A549 (cell line): Measurements from ENCODE around the gene FAM78A. TPM values are rescaled to one million over a fixed set of nuclear protein-coding genes. Genes with fewer than 3 reads are reported as not detected.

Experiments used
- ATAC-seq, 2 experiments: fragments of 200-7000 bp in 1 of 2; fragments of >200 bp in 1 of 2; cut with Nextera tagmentation in 1 of 2; cut with Tn5 transposase in 1 of 2; 3 replicates each; pipeline versions ENCODE4 v1.8.0 to v1.9.1; 2018 to 2020; ENCODE audit warnings: mild to moderate bottlenecking in 1 of 2, moderate library complexity in 1 of 2
- CTCF ChIA-PET: fragments of 300-600 bp; sonication (Branson Sonifier 250); formaldehyde crosslinking; extraction: SDS; loops from one replicate; lab custom pipeline; 2021; ENCODE audit warnings: antibody characterized with exemption, inconsistent platforms; lab: Yijun Ruan, JAX
- POLR2A ChIA-PET: fragments of 350-600 bp; formaldehyde crosslinking; extraction: SDS; loops from one replicate; lab custom pipeline; 2021; ENCODE audit warnings: antibody characterized with exemption, inconsistent platforms; lab: Yijun Ruan, JAX
- DNase-seq, 2 experiments: peaks; one replicate each; pipeline versions ENCODE4 v3.0.0 to v3.0.0-alpha.2; 2011 to 2016; ENCODE audit warnings: low read depth in 1 of 2, low spot score in 1 of 2
- FAIRE-seq: peaks from 2 replicates; lab custom pipeline; 2011; peaks lifted over from hg19 to GRCh38; lab: Jason Lieb, UNC
- H3K27ac ChIP-seq, 2 experiments: fragments of >200 bp; sonication (Bioruptor Twin); formaldehyde crosslinking; 3 replicates each; pipeline ENCODE4 v1.5.1; 2016 to 2017
- H3K4me1 ChIP-seq: fragments of >200 bp; sonication (Bioruptor Twin); formaldehyde crosslinking; 3 replicates; pipeline ENCODE4 v1.6.1; 2016
- H3K4me2 ChIP-seq: fragments of >200 bp; sonication (Bioruptor Twin); formaldehyde crosslinking; 3 replicates; pipeline ENCODE4 v1.6.1; 2016
- H3K4me3 ChIP-seq: fragments of >200 bp; sonication (Bioruptor Twin); formaldehyde crosslinking; 3 replicates; pipeline ENCODE4 v1.5.1; 2016
- H3K9me3 ChIP-seq: fragments of >200 bp; sonication (Bioruptor Twin); formaldehyde crosslinking; 3 replicates; pipeline ENCODE4 v1.6.1; 2016
- CBX2 ChIP-seq: fragments of 200-600 bp; sonication (generic); IDR thresholded peaks from 2 replicates; pipeline ENCODE4 v1.6.1; 2016; ENCODE audit warnings: low read depth, mild to moderate bottlenecking, borderline replicate concordance
- CHD2 ChIP-seq: fragments of 150-350 bp; IDR thresholded peaks from 2 replicates; pipeline ENCODE4 v1.6.1; 2014; ENCODE audit warnings: low read length; ENCODE audit not compliant: partially characterized antibody
- CHD4 ChIP-seq: fragments of 200-600 bp; sonication (generic); IDR thresholded peaks from 2 replicates; pipeline ENCODE4 v1.6.1; 2016; ENCODE audit warnings: antibody characterized with exemption, mild to moderate bottlenecking, borderline replicate concordance
- CTCF ChIP-seq: fragments of >200 bp; sonication (Bioruptor Twin); formaldehyde crosslinking; IDR thresholded peaks from 3 replicates; pipeline ENCODE4 v1.5.1; 2016
- E2F6 ChIP-seq: IDR thresholded peaks from 2 replicates; pipeline ENCODE4 v1.6.1; 2012; ENCODE audit warnings: low read depth, borderline replicate concordance
- EHF ChIP-seq: fragments of 250-450 bp; sonication (Bioruptor Pico); IDR thresholded peaks from 2 replicates; pipeline ENCODE4 v1.5.0; 2020; ENCODE audit warnings: mild to moderate bottlenecking
- ESRRA ChIP-seq: fragments of 150-350 bp; IDR thresholded peaks from 2 replicates; pipeline ENCODE4 v1.6.1; 2014; ENCODE audit warnings: mild to moderate bottlenecking, low read length, borderline replicate concordance
- FOSL2 ChIP-seq, 2 experiments: fragments of 450-650 bp in 1 of 2; fragments of >200 bp in 1 of 2; sonication (Bioruptor Twin) in 1 of 2; formaldehyde crosslinking; IDR thresholded peaks; 2 replicates each; pipeline versions ENCODE4 v1.5.0 to v1.6.1; 2016 to 2020; ENCODE audit warnings: mild to moderate bottlenecking in 1 of 2, moderate library complexity in 1 of 2
- HEYL ChIP-seq: fragments of 250-450 bp; sonication (Bioruptor Pico); IDR thresholded peaks from 2 replicates; pipeline ENCODE4 v1.8.0; 2021; ENCODE audit warnings: mild to moderate bottlenecking, moderate library complexity
- JUN ChIP-seq, 2 experiments: fragments of >200 bp; sonication (Bioruptor Twin); formaldehyde crosslinking; IDR thresholded peaks; 2 replicates in 1 of 2; 3 replicates in 1 of 2; pipeline ENCODE4 v1.6.1; 2016 to 2017
- KDM1A ChIP-seq: fragments of 200-600 bp; sonication (generic); IDR thresholded peaks from 2 replicates; pipeline ENCODE4 v1.6.1; 2016; ENCODE audit warnings: low read depth, mild to moderate bottlenecking
- KDM5A ChIP-seq: fragments of 200-600 bp; sonication (generic); IDR thresholded peaks from 2 replicates; pipeline ENCODE4 v1.6.1; 2016; ENCODE audit warnings: antibody characterized with exemption, mild to moderate bottlenecking
- MYC ChIP-seq: IDR thresholded peaks from 2 replicates; pipeline ENCODE4 v1.6.1; 2012; ENCODE audit warnings: mild to moderate bottlenecking, inconsistent platforms, low read length, improper control_type of control experiment, borderline replicate concordance
- NFE2L2 ChIP-seq: fragments of 150-350 bp; conservative IDR thresholded peaks from 2 replicates; pipeline ENCODE4 v1.6.1; 2014; ENCODE audit warnings: low read length
- NPAS2 ChIP-seq: fragments of 250-450 bp; sonication (Bioruptor Pico); IDR thresholded peaks from 2 replicates; pipeline ENCODE4 v1.8.0; 2022; ENCODE audit warnings: mild to moderate bottlenecking, moderate library complexity, borderline replicate concordance
- NR3C1 ChIP-seq: fragments of >200 bp; sonication (Bioruptor Twin); formaldehyde crosslinking; IDR thresholded peaks from 3 replicates; pipeline ENCODE4 v1.6.1; 2017
- PHF8 ChIP-seq: fragments of 200-600 bp; sonication (generic); IDR thresholded peaks from 2 replicates; pipeline ENCODE4 v1.6.1; 2016; ENCODE audit warnings: low read depth, mild to moderate bottlenecking, antibody characterized with exemption, moderate library complexity, borderline replicate concordance
- POLR2AphosphoS2 ChIP-seq: conservative IDR thresholded peaks from 2 replicates; pipeline ENCODE4 v1.6.1; 2012; ENCODE audit warnings: low read length, improper control_type of control experiment, inconsistent platforms
- RARB ChIP-seq: fragments of 250-450 bp; sonication (Bioruptor Pico); IDR thresholded peaks from 2 replicates; pipeline ENCODE4 v1.8.0; 2021; ENCODE audit warnings: mild to moderate bottlenecking, moderate library complexity
- RNF2 ChIP-seq: fragments of 200-600 bp; sonication (generic); IDR thresholded peaks from 2 replicates; pipeline ENCODE4 v1.6.1; 2016; ENCODE audit warnings: low read depth, mild to moderate bottlenecking, antibody characterized with exemption, moderate library complexity, borderline replicate concordance
- SMC3 ChIP-seq: fragments of >200 bp; sonication (Bioruptor Twin); formaldehyde crosslinking; IDR thresholded peaks from 3 replicates; pipeline ENCODE4 v1.6.1; 2018; ENCODE audit warnings: inconsistent platforms
- SREBF2 ChIP-seq: fragments of 450-650 bp; IDR thresholded peaks from 2 replicates; pipeline ENCODE4 v1.6.1; 2014; ENCODE audit warnings: mild to moderate bottlenecking, moderate library complexity
- ZC3H11A ChIP-seq: fragments of 450-650 bp; IDR thresholded peaks from 2 replicates; pipeline ENCODE4 v1.6.1; 2014; ENCODE audit warnings: antibody characterized with exemption, mild to moderate bottlenecking
- ZNF302 ChIP-seq: fragments of 250-450 bp; sonication (Bioruptor Pico); IDR thresholded peaks from 2 replicates; pipeline ENCODE4 v1.9.0; 2021; ENCODE audit warnings: inconsistent platforms, mild to moderate bottlenecking, moderate library complexity
- ZSCAN20 ChIP-seq: fragments of 250-450 bp; sonication (Bioruptor Pico); IDR thresholded peaks from 2 replicates; pipeline ENCODE4 v1.8.0; 2022; ENCODE audit warnings: mild to moderate bottlenecking, moderate library complexity
- WGBS: methylation state at CpG from one replicate; pipeline ENCODE4 v1.1.6; 2017; ENCODE audit errors: missing lambda C conversion rate; 5-methylcytosine and 5-hydroxymethylcytosine counted together
- polyA plus RNA-seq, 4 experiments: library from polyadenylated mRNA; depleted of rRNA in 3 of 4; stranded (reverse); fragments of >200 nt; fragmentation: RNase III in 1 of 4; extraction: RNeasy Plus Mini Kit Qiagen cat#74134 plus additional on column Dnase treatment in 1 of 4; gene quantifications; 2 replicates in 3 of 4; 3 replicates in 1 of 4; pipeline ENCODE4 v1.2.3, GENCODE V29; 2011 to 2017
- TF ChIP-seq, protein P1 (sequence below): fragments of 200-600 bp; sonication (generic); IDR thresholded peaks from 2 replicates; pipeline ENCODE4 v1.6.1; 2016; ENCODE audit warnings: antibody characterized with exemption, mild to moderate bottlenecking, moderate library complexity

The FAM78A gene
- polyA plus RNA-seq, 2 of the 4 experiments (the other 2 are of a cell fraction) = 0.44 to 0.50 TPM

DNA sequence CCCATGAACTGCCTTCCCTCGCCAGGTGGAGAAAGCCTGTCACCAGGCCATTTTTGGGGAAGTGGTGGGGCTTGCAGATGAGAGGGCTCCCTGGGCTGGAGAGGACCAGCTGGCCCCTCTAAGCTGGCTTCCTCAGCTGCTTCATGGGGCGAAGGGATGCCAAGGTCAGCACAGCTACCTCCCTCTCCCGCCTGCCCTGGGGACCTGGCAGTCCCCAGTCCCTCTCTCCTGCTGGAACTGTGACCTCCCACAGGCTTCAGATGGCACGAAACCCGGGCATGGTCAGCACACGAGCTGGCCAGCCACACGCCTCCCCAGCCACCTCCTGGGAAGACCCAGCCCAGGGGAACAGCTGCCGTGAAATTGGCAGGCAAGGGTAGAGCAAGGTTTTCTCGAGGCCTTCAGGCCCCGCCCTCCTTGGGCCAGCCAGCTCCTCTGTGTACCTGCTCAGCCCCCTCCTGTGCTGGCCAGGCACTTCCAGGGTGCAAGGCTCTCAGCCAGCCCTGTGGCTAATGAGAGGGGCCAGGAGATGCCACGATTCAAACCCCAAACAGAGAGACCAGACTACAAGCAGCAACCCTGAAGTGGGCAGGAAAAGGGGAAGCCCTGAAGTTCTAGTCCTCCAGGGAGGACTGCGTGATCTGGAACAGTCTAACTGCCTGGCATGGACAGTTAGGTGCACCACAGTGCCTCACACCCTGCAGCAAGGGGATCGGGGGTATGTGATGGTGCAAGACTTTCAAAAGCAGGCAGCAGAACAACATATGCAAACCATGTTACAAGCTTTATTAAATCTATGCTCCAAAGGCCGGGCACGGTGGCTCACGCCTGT is 26.1 kb upstream of the FAM78A start:
- POLR2A ChIA-PET = no interaction called here
- CTCF ChIA-PET = interaction anchor here (2.6 kb wide), 1 partner anchor 9 kb away, joined by 8 read pairs; no protein-coding TSS in a partner anchor
- 58% methylated on average over 14 of the region's 16 CpGs for WGBS

DNA sequence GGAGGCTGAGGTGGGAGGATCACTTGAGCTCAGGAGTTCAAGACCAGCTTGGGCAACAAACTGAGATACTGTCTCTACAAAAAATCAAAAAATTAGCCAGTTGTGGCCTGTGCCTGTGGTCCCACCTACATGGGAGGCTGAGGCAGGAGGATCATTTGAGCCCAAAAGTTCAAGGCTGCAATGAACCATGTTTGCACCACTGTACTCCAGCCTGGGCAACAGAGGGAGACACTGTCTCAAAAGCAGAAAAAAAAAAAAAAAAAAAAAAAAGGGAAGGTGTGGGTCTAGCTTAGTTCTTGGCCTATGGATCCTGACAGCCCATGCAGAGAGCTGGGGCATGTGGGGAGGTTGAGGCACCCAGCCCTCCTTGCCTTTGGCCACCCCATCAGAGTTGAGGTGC is 24.1 kb upstream of the FAM78A start:
- Histone ChIP-seq H3K4me1 (no peaks in the 10 kb centered on the region), H3K27ac (no peak overlapping the region), H3K4me2 (no peak overlapping the region), H3K4me3 (no peak overlapping the region), H3K9me3 (no peaks in the 10 kb centered on the region)
- DNase-seq (no peak), ATAC-seq (no peak), FAIRE-seq (no peak)
- ChIA-PET CTCF (interaction anchor here (1.0 to 6.1 kb wide), 3 partner anchors 13 to 243 kb away, joined by 3 to 28 read pairs (median 4); no protein-coding TSS in a partner anchor), POLR2A (no interaction called here)
- TF ChIP-seq JUN (IDR thresholded peaks at IDR 0.05) = no peak
- TF ChIP-seq EHF = no peak
- no peak for TF ChIP-seq NR3C1
- TF ChIP-seq CHD4 = no peak
- no peak for TF ChIP-seq ESRRA
- no peak for TF ChIP-seq SREBF2
- TF ChIP-seq CHD2 = no peak
- no peak for TF ChIP-seq CBX2
- TF ChIP-seq FOSL2 (IDR thresholded peaks at IDR 0.05) = no peak
- no peak for TF ChIP-seq FOSL2 (CRISPR knock-in tag; IDR thresholded peaks at IDR 0.05)

More for the DNA sequence above, 26.1 kb upstream of the FAM78A start:
- Histone ChIP-seq H3K4me1 (no peaks in the 10 kb centered on the region), H3K4me3 (no peak overlapping the region)
- FAIRE-seq = no peak
- ATAC-seq = peak; percentile 12 to 41; a peak in 2 of 6 replicates
- DNase-seq = no peak
- TF ChIP-seq, protein P1, sequence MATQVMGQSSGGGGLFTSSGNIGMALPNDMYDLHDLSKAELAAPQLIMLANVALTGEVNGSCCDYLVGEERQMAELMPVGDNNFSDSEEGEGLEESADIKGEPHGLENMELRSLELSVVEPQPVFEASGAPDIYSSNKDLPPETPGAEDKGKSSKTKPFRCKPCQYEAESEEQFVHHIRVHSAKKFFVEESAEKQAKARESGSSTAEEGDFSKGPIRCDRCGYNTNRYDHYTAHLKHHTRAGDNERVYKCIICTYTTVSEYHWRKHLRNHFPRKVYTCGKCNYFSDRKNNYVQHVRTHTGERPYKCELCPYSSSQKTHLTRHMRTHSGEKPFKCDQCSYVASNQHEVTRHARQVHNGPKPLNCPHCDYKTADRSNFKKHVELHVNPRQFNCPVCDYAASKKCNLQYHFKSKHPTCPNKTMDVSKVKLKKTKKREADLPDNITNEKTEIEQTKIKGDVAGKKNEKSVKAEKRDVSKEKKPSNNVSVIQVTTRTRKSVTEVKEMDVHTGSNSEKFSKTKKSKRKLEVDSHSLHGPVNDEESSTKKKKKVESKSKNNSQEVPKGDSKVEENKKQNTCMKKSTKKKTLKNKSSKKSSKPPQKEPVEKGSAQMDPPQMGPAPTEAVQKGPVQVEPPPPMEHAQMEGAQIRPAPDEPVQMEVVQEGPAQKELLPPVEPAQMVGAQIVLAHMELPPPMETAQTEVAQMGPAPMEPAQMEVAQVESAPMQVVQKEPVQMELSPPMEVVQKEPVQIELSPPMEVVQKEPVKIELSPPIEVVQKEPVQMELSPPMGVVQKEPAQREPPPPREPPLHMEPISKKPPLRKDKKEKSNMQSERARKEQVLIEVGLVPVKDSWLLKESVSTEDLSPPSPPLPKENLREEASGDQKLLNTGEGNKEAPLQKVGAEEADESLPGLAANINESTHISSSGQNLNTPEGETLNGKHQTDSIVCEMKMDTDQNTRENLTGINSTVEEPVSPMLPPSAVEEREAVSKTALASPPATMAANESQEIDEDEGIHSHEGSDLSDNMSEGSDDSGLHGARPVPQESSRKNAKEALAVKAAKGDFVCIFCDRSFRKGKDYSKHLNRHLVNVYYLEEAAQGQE = no peak
- no peak for TF ChIP-seq KDM1A
- no peak for TF ChIP-seq RARB (CRISPR knock-in tag)
- no peak for TF ChIP-seq ZSCAN20
- TF ChIP-seq SMC3 = no peak
- no peak for TF ChIP-seq CHD2
- TF ChIP-seq, all 56 proteins: peak for 0
- H3K27ac ChIP-seq = no peak overlapping the region
- H3K4me2 ChIP-seq = no peak overlapping the region
- no peaks in the 10 kb centered on the region for H3K9me3 ChIP-seq

DNA sequence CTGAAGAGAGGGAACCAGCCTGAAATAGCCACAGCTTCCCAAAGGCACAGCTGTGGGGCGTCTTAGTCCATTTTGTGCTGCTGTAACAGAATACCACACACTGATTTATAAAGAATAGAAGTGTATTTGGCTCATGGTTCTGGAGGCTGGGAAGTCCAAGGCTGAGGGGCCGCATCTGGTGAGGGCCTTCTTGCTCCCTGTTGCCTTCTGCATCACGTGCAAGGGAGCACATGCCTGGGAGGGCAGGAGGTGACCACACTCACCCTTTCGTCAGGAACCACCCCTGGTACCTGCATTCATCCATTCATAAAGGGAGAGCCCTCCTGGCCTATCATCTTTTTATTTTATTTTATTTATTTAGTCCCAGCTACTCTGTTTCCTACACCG is 23.6 kb upstream of the FAM78A start:
- FAIRE-seq (no peak), ATAC-seq (no peak), DNase-seq (no peak)
- H3K4me2 ChIP-seq = no peak overlapping the region
- no peaks in the 10 kb centered on the region for H3K9me3 ChIP-seq
- no peak overlapping the region for H3K4me3 ChIP-seq
- no peak overlapping the region for H3K27ac ChIP-seq
- WGBS = 56% methylated on average over 5 of the region's 5 CpGs
- CTCF ChIA-PET = interaction anchor here (1.0 to 6.1 kb wide), 3 partner anchors 36 to 243 kb away, joined by 3 to 28 read pairs (median 3); no protein-coding TSS in a partner anchor
- POLR2A ChIA-PET = no interaction called here
- H3K4me1 ChIP-seq = no peaks in the 10 kb centered on the region
- no peak for TF ChIP-seq EHF
- no peak for TF ChIP-seq CTCF
- no peak for TF ChIP-seq SMC3
- no peak for TF ChIP-seq MYC
- TF ChIP-seq ZC3H11A = no peak
- no peak for TF ChIP-seq KDM5A
- no peak for TF ChIP-seq HEYL (CRISPR knock-in tag)
- TF ChIP-seq NFE2L2 = no peak
- no peak for TF ChIP-seq POLR2AphosphoS2
- TF ChIP-seq NPAS2 (CRISPR knock-in tag) = no peak
- no peak for TF ChIP-seq RNF2
- TF ChIP-seq E2F6 = no peak
- no peak for TF ChIP-seq ZNF302 (CRISPR knock-in tag)
- TF ChIP-seq RARB (CRISPR knock-in tag) = no peak
- no peak for TF ChIP-seq PHF8
